A673 (cell line): ENCODE results near the gene TRPM3. TPM values are rescaled to one million over a fixed set of nuclear protein-coding genes. Genes with fewer than 3 reads are reported as not detected.
A peak's percentile ranks its signal among the peaks of the same experiment; 100 is the strongest.

Experiments used
- BruUV-seq: library from RNA; stranded (reverse); fragments of 400-500 nt; replicated peaks from 2 replicates; lab custom pipeline; 2021; lab: Mats Ljungman, UMichigan
- CTCF ChIA-PET: fragments of 300-600 bp; sonication (Branson Sonifier 250); formaldehyde crosslinking; loops from one replicate; lab custom pipeline; 2022; ENCODE audit warnings: antibody characterized with exemption; lab: Charles Lee
- POLR2A ChIA-PET: fragments of 300-600 bp; sonication (Branson Sonifier 250); formaldehyde crosslinking; loops from one replicate; lab custom pipeline; 2022; ENCODE audit warnings: antibody characterized with exemption; ENCODE audit not compliant: low non-redundant PET; lab: Charles Lee
- DNase-seq: peaks from one replicate; pipeline ENCODE4 v3.0.0-alpha.2; 2015; ENCODE audit warnings: low spot score
- H3K27ac ChIP-seq: fragments of 200-600 bp; sonication (generic); 2 replicates; pipeline ENCODE4 v1.5.1; 2016; ENCODE audit warnings: mixed run types, low read depth, mild to moderate bottlenecking, mixed read lengths, antibody characterized with exemption, low read length; ENCODE audit not compliant: poor library complexity, severe bottlenecking
- H3K27me3 ChIP-seq: fragments of 200-600 bp; sonication (generic); replicated peaks from 2 replicates; pipeline ENCODE4 v1.6.1; 2017; ENCODE audit warnings: mixed run types, low read depth, mild to moderate bottlenecking, mixed read lengths, antibody characterized with exemption, low read length; ENCODE audit not compliant: insufficient read depth, poor library complexity
- H3K36me3 ChIP-seq: fragments of 200-600 bp; sonication (generic); 2 replicates; pipeline ENCODE4 v1.6.1; 2016; ENCODE audit warnings: mixed run types, mild to moderate bottlenecking, mixed read lengths, antibody characterized with exemption, low read length; ENCODE audit not compliant: insufficient read depth, poor library complexity, severe bottlenecking
- H3K4me1 ChIP-seq: fragments of 200-600 bp; sonication (generic); 2 replicates; pipeline ENCODE4 v1.6.1; 2017; ENCODE audit warnings: mixed run types, mild to moderate bottlenecking, mixed read lengths, antibody characterized with exemption, low read length; ENCODE audit not compliant: insufficient read depth, poor library complexity, severe bottlenecking
- H3K4me3 ChIP-seq: fragments of 200-600 bp; sonication (generic); 2 replicates; pipeline ENCODE4 v1.5.1; 2016; ENCODE audit warnings: low read depth, mixed run types, mild to moderate bottlenecking, mixed read lengths, low read length; ENCODE audit not compliant: poor library complexity, severe bottlenecking
- H3K9me3 ChIP-seq: fragments of 200-600 bp; sonication (generic); 2 replicates; pipeline ENCODE4 v1.6.1; 2016; ENCODE audit warnings: mixed run types, low read depth, mild to moderate bottlenecking, mixed read lengths, antibody characterized with exemption, low read length; ENCODE audit not compliant: poor library complexity, severe bottlenecking
- EZH2 ChIP-seq: fragments of 200-600 bp; sonication (generic); IDR thresholded peaks from 2 replicates; pipeline ENCODE4 v1.6.1; 2017; ENCODE audit warnings: borderline replicate concordance, low read depth, mild to moderate bottlenecking, mixed read lengths, antibody characterized with exemption, low read length; ENCODE audit not compliant: poor library complexity, severe bottlenecking
- intact Hi-C: fragments of 100-400 bp; cut with micrococcal nuclease; formaldehyde crosslinking; loops from one replicate; pipeline ENCODE4 v1.10.0; 2022; ENCODE audit not compliant: unreplicated experiment
- total RNA-seq: library from RNA; stranded (reverse); gene quantifications from 2 replicates; pipeline ENCODE4 v1.2.3, GENCODE V29; 2021
- TF ChIP-seq, protein P1 (sequence below): fragments of 300-800, 200-600 bp; sonication (generic); conservative IDR thresholded peaks from 2 replicates; pipeline ENCODE4 v1.5.1; 2017; ENCODE audit warnings: low read depth, mild to moderate bottlenecking, antibody characterized with exemption, low read length, moderate library complexity, mixed read lengths

Gene TRPM3
- total RNA-seq, 1 experiment from 2014 or later = not detected

GRCh38 chr9:71145179-71145578 is 23.8 kb upstream of the TRPM3 start:
- Histone ChIP-seq H3K36me3 (no peaks in the 10 kb centered on the region), H3K4me3 (no peak overlapping the region), H3K9me3 (no peaks in the 10 kb centered on the region), H3K27me3 (peaks cover 5% of the 10 kb centered on the region), H3K4me1 (no peaks in the 10 kb centered on the region), H3K27ac (no peak overlapping the region)
- POLR2A ChIA-PET = no interaction called here
- no TSS peak for BruUV-seq
- CTCF ChIA-PET = no interaction called here
- TF ChIP-seq, protein P1, sequence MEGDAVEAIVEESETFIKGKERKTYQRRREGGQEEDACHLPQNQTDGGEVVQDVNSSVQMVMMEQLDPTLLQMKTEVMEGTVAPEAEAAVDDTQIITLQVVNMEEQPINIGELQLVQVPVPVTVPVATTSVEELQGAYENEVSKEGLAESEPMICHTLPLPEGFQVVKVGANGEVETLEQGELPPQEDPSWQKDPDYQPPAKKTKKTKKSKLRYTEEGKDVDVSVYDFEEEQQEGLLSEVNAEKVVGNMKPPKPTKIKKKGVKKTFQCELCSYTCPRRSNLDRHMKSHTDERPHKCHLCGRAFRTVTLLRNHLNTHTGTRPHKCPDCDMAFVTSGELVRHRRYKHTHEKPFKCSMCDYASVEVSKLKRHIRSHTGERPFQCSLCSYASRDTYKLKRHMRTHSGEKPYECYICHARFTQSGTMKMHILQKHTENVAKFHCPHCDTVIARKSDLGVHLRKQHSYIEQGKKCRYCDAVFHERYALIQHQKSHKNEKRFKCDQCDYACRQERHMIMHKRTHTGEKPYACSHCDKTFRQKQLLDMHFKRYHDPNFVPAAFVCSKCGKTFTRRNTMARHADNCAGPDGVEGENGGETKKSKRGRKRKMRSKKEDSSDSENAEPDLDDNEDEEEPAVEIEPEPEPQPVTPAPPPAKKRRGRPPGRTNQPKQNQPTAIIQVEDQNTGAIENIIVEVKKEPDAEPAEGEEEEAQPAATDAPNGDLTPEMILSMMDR = no peak
- TF ChIP-seq EZH2 = no peak
- peak; percentile 12 for DNase-seq
- intact Hi-C loops = no loop called here

- intact Hi-C loops = no loop called here
- no TSS peak for BruUV-seq
These were observed 23.1 kb upstream of the TRPM3 start for GRCh38 chr9:71144495-71144894.

DNA sequence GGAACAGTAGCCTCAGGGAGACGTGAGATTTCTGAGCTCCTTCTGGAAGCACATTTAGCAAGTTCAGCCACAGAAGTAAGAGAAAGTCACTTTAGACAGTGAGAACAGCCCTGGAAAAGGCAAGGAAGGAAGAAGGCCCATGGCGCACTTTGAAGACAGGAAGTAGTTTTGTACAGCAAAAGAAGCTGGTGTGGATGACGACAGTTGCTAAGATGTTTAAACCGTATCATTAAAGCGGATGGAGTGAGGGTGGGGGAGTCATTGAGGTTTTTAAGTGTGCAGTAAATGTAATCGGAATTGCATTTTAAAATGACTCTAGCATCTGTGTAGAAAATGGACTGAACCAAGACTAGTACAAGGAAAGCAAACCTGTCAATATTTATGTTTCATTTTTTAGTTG is 15.3 kb upstream of the TRPM3 start:
- no peak overlapping the region for H3K27ac ChIP-seq
- no peaks in the 10 kb centered on the region for H3K9me3 ChIP-seq
- H3K4me3 ChIP-seq = no peak overlapping the region
- no peaks in the 10 kb centered on the region for H3K36me3 ChIP-seq
- no peaks in the 10 kb centered on the region for H3K4me1 ChIP-seq
- no peak for TF ChIP-seq EZH2
- TF ChIP-seq, protein P1 = no peak
- H3K27me3 ChIP-seq = peaks cover 10% of the 10 kb centered on the region
- DNase-seq = no peak
- ChIA-PET POLR2A (no interaction called here), CTCF (no interaction called here)
- intact Hi-C loops = no loop called here
- no TSS peak for BruUV-seq

More at GRCh38 chr9:71144495-71144894, 23.1 kb upstream of the TRPM3 start:
- no peak overlapping the region for H3K27ac ChIP-seq
- no peak for DNase-seq
- H3K4me1 ChIP-seq = no peaks in the 10 kb centered on the region
- ChIA-PET POLR2A (no interaction called here), CTCF (no interaction called here)
- H3K9me3 ChIP-seq = no peaks in the 10 kb centered on the region
- no peak for TF ChIP-seq EZH2
- TF ChIP-seq, protein P1 = no peak
- no peak overlapping the region for H3K4me3 ChIP-seq
- H3K27me3 ChIP-seq = peaks cover 5% of the 10 kb centered on the region
- no peaks in the 10 kb centered on the region for H3K36me3 ChIP-seq
